ENCODE data around the gene MYH9.
A peak's percentile ranks its signal among the peaks of the same experiment; 100 is the strongest.
"Not testable (repeated sequence)": the region's sequence is repeated elsewhere in the genome, so short reads cannot be mapped to it uniquely, and the experiment has no call there.

Gene MYH9
- total RNA-seq: 1,578 to 3,187 (median 2,307) reads per million in 9 experiments

- ATAC-seq (replicated peaks) (peak; percentile 76), DNase-seq (peak; percentile 96 to 98 (median 97))
- H3K36me3 Mint-ChIP-seq (ENCODE audit: insufficient read depth): peaks cover 52% of the 10 kb centered on the region
- peak within 1 kb of the TSS; percentile 95 to 96 for H3K4me3 Mint-ChIP-seq
- peaks cover 32 to 36% of the 10 kb centered on the region in 2 donors for H3K4me1 Mint-ChIP-seq (ENCODE audit: low read depth in 2 of 2)
- no peaks in the 10 kb centered on the region for H3K9me3 Mint-ChIP-seq
- peak within 1 kb of the TSS; percentile 97 for H3K27ac Mint-ChIP-seq
- H3K27me3 Mint-ChIP-seq: no peaks in the 10 kb centered on the region
Observed at GRCh38 chr22:36387959-36388726, at the start of gene MYH9. TSS of gene MYH9 (minus strand) at chr22:36387967. CDS start at chr22:36349236, 38,731 bp downstream.

DNA sequence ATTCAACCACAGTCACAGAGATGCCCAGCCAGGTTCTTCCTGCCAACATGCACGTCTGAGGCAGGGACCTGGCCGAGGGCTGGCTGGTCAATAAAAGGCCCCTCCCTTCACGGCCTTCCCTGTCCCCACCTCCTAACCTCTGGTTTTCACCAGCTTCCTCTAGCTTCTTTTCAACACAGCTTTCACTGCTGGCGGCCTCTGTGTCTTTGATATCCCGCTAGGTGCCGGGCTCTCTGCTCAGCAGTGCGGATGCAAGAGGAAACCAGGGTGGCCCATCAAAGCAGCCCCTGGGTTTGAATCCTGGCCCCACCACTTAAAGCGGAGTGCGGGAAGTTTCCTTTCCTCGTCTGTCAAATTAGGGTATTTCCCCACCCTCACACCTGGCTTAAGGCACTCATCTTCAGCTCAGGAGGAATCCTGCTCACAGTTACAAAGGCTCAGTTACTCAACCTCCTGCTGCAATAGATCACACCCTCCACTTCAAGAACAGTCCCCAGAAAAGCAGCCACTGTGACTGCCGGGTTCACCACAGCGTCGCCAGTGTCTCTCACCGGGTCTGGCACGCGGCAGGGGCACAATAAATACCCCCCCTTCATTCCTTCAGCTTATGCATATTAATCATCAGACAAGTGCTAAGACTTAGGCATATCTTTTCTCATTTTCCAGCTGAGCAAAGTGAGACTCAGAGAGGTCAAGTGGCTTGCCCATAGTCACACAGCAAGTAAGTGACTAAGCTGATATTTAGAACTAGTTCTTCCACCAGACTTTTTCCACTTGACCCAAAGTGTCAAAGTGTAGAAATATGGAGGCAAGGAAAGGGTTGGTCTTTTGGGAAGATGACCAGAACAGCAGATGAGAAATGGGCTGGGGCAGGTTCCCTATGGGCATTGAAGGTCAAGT lies 48.0 kb upstream of the MYH9 start:
- Mint-ChIP-seq H3K27me3 (no peaks in the 10 kb centered on the region), H3K36me3 (ENCODE audit: insufficient read depth) (peaks cover 10% of the 10 kb centered on the region)
- peak; percentile 71 to 74 (median 74) for DNase-seq

DNA sequence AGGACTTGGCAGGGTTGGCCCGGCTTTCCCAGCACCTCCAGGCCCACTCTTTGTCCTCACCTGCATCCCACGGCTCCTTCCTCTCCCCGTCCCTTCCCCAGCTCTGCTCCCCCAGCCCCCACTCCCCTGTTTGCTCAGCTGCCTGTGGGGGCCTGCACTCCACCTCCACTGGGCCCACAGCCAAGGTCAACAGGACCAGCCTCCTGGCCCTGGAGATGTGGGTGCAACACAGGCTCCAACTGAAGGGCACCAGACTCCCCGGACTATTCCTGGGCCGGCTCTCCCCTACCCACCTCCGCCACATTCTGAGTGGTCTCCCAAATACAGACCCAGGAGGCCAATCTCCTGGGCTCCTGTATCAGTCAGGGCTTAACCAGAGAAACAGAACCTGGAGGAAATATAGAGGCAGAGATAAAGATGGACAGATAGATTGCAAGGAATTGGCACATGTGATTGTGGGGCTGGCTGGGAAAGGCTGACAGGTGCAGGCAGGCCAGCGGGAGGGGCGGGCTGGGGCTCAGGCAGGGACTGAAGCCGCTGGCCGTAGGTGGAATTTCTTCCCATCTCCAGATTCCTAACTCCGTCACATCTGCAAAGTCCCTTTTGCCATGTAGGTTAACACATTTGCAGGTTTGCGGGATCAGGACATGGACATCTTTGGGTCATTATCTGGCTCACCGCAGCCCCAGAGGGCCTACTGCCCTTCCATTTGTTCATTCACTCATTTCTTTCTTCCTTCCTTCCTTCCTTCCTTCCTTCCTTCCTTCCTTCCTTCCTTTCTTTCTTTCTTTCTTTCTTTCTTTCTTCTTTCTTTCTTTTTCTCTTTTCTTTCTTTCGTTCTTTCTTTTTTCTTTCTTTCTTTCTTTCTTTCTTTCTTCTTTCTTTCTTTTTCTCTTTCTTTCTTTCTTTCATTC lies 45.8 kb upstream of the MYH9 start:
- Mint-ChIP-seq H3K36me3 (ENCODE audit: insufficient read depth) (peaks cover 8% of the 10 kb centered on the region), H3K27me3 (no peaks in the 10 kb centered on the region), H3K4me1 (ENCODE audit: low read depth in 2 of 2) (peaks cover 17 to 21% of the 10 kb centered on the region in 2 donors), H3K4me3 (no peak overlapping the region), H3K27ac (no peak overlapping the region), H3K9me3 (no peaks in the 10 kb centered on the region)
- no peak for ATAC-seq (replicated peaks)
- no peak for DNase-seq

More for the DNA sequence above, 48.0 kb upstream of the MYH9 start:
- peak; percentile 94 for ATAC-seq (replicated peaks)
- H3K4me1 Mint-ChIP-seq (ENCODE audit: low read depth in 2 of 2): peaks cover 17 to 21% of the 10 kb centered on the region in 2 donors
- H3K9me3 Mint-ChIP-seq: no peaks in the 10 kb centered on the region
- H3K27ac Mint-ChIP-seq: peak overlapping the region; percentile 94 to 95
- peak overlapping the region; percentile 54 to 61 for H3K4me3 Mint-ChIP-seq

- peak overlapping the region in 1 of 2 donors; percentile 13 for H3K27ac Mint-ChIP-seq
- H3K4me1 Mint-ChIP-seq (ENCODE audit: low read depth in 2 of 2): peaks cover 17 to 21% of the 10 kb centered on the region in 2 donors
- DNase-seq (no peak), ATAC-seq (replicated peaks) (no peak)
- H3K4me3 Mint-ChIP-seq: no peak overlapping the region
- H3K36me3 Mint-ChIP-seq (ENCODE audit: insufficient read depth): peaks cover 8% of the 10 kb centered on the region
- no peaks in the 10 kb centered on the region for H3K27me3 Mint-ChIP-seq
- H3K9me3 Mint-ChIP-seq: no peaks in the 10 kb centered on the region
Observed at GRCh38 chr22:36432592-36433317, 45.0 kb upstream of the MYH9 start.

- H3K36me3 Mint-ChIP-seq (ENCODE audit: insufficient read depth): peaks cover 8% of the 10 kb centered on the region
- DNase-seq (no peak), ATAC-seq (replicated peaks) (no peak)
- H3K4me1 Mint-ChIP-seq (ENCODE audit: low read depth in 2 of 2): peaks cover 17 to 21% of the 10 kb centered on the region in 2 donors
- H3K9me3 Mint-ChIP-seq: no peaks in the 10 kb centered on the region
- H3K27ac Mint-ChIP-seq: peak overlapping the region in 1 of 2 donors; percentile 13
- H3K4me3 Mint-ChIP-seq: no peak overlapping the region
- H3K27me3 Mint-ChIP-seq: no peaks in the 10 kb centered on the region
Observed at GRCh38 chr22:36431977-36432376, 44.2 kb upstream of the MYH9 start.

DNA sequence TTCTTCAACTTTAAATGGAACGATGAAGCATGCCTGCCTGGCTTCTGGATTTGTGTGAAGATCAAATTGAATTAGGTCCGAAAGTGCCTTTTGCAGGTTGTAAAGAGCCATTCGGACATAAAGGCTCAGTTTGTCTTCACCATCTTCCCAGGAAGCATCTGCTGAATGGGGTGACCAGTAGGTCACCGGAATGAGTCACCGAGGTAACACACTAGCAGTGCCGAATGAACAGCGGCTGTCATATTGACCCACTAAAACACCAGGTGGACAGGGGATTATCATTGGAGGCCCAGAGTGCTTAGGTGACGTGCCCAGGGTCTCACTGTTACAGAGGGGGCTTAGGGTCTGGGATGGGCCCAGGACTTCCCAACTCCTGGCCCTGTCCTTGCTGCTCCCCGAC lies 43.1 kb upstream of the MYH9 start:
- Mint-ChIP-seq H3K36me3 (ENCODE audit: insufficient read depth) (peaks cover 5% of the 10 kb centered on the region), H3K4me3 (no peak overlapping the region), H3K4me1 (ENCODE audit: low read depth in 2 of 2) (peaks cover 13 to 15% of the 10 kb centered on the region in 2 donors), H3K27ac (no peak overlapping the region), H3K9me3 (no peaks in the 10 kb centered on the region), H3K27me3 (no peaks in the 10 kb centered on the region)
- DNase-seq: no peak
- no peak for ATAC-seq (replicated peaks)

DNA sequence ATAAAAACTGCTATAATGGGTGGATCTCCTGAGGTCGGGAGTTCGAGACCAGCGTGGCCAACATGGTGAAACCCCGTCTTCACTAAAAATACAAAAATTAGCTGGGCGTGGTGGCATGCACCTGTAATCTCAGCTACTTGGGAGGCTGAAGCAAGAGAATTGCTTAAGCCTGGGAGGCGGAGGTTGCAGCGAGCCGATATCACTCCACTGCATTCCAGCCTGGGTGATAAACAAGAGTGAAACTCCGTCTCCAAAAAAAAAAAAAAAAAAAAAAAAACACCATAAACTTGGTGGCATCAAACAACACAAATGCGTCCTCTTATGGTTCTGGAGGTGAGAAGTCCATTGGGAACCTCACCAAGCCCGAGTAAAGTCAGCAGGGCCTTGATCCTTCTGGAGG lies 40.2 kb upstream of the MYH9 start:
- H3K9me3 Mint-ChIP-seq; H3K27me3 Mint-ChIP-seq; ATAC-seq (replicated peaks); H3K36me3 Mint-ChIP-seq (ENCODE audit: insufficient read depth); H3K4me3 Mint-ChIP-seq; H3K4me1 Mint-ChIP-seq (ENCODE audit: low read depth in 2 of 2); H3K27ac Mint-ChIP-seq; DNase-seq: not testable (repeated sequence)

GRCh38 chr22:36425977-36426523 lies 38.3 kb upstream of the MYH9 start:
- H3K4me3 Mint-ChIP-seq: peak overlapping the region in 1 of 2 donors; percentile 2
- DNase-seq: no peak
- no peaks in the 10 kb centered on the region for H3K36me3 Mint-ChIP-seq (ENCODE audit: insufficient read depth)
- no peaks in the 10 kb centered on the region for H3K27me3 Mint-ChIP-seq
- ATAC-seq (replicated peaks): no peak
- H3K27ac Mint-ChIP-seq: peak overlapping the region in 1 of 2 donors; percentile 88
- H3K9me3 Mint-ChIP-seq: no peaks in the 10 kb centered on the region
- H3K4me1 Mint-ChIP-seq (ENCODE audit: low read depth in 2 of 2): peaks cover 2 to 4% of the 10 kb centered on the region in 2 donors

DNA sequence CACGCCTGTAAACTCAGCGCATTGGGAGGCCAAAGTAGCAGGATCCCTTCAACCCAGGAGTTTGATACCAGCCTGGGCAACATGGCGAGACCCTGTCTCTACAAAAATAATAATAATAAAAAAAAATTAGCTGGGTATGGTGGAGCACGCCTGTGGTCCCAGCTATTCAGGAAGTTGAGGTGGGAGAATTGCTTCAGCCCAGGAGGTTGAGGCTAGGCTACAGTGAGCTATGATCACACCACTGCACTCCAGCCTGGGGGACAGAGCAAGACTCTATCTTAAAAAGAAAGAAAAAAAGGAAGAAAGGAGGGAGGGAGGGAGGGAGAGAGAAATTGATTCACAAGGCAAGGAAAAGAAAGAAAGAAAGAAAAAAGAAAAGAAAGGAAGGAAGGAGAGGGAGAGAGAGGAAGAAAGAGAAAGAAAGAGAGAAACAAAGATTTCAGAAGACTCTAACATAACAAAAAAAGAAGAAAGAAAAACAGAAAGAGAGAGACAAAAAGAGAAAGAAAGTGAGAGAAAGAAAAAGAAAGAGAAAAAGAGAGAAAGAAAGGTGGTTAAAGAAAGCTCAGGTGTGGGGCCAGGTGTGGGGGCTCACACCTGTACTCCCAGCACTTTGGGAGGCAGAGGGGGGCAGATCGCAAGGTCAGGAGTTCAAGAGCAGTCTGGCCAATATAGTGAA lies 37.3 kb upstream of the MYH9 start:
- Mint-ChIP-seq H3K27ac (peak overlapping the region in 1 of 2 donors; percentile 88), H3K36me3 (ENCODE audit: insufficient read depth) (no peaks in the 10 kb centered on the region), H3K9me3 (no peaks in the 10 kb centered on the region), H3K4me3 (no peak overlapping the region), H3K27me3 (no peaks in the 10 kb centered on the region), H3K4me1 (ENCODE audit: low read depth in 2 of 2) (peaks cover 2 to 4% of the 10 kb centered on the region in 2 donors)
- ATAC-seq (replicated peaks): no peak
- DNase-seq: no peak

GRCh38 chr22:36424466-36424865 lies 36.7 kb upstream of the MYH9 start:
- not testable (repeated sequence) for H3K4me1 Mint-ChIP-seq (ENCODE audit: low read depth in 2 of 2); H3K4me3 Mint-ChIP-seq; ATAC-seq (replicated peaks); H3K36me3 Mint-ChIP-seq (ENCODE audit: insufficient read depth); DNase-seq; H3K9me3 Mint-ChIP-seq; H3K27me3 Mint-ChIP-seq
- peak overlapping the region in 1 of 2 donors; percentile 88 for H3K27ac Mint-ChIP-seq

DNA sequence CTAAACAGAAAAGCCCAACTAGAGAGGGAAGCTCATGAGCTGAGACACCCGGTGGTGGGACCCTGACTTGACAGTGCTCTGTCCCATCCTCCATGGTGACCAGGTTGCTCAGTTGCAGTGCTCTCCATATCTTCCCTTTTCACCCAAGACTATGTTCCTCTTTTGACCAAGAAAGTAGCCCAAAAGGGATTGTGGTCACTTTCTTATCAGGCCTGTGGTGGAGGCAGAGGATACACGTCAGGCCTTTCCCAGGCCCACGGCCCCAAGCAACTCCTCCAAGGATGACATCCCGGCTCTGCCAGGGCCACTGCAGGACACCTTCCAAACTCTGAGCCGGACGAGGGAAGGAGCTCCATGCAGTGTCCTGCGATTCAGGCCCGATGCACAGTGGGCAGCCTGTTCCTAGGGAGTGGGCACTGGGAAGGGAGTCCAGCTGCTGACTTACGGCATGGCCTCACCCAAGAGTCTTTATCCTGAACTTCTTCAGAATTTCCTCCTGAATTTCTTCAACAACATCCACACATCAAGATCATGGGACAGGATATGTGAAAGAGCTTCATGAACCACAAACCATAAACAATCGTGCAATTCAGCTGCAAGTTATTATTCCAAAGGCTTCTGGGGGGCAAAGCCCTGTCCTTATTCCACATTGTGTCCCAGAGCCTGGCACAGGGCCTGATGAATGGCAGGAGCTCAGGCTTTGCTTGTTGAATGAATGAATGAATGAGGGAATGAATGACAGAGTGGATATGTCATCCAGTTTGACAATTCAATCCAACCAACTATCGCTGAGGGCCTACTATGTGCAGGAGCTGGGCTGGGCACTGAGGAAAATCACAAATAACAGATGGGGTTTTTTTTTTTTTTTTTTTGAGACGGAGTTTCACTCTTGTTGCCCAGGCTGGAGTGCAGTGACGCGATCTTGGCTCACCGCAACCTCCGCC lies 36.0 kb upstream of the MYH9 start:
- peak overlapping the region in 1 of 2 donors; percentile 32 for H3K27ac Mint-ChIP-seq
- ATAC-seq (replicated peaks): no peak
- H3K27me3 Mint-ChIP-seq: no peaks in the 10 kb centered on the region
- peaks cover 7 to 15% of the 10 kb centered on the region in 2 donors for H3K4me1 Mint-ChIP-seq (ENCODE audit: low read depth in 2 of 2)
- H3K9me3 Mint-ChIP-seq: no peaks in the 10 kb centered on the region
- no peak for DNase-seq
- H3K4me3 Mint-ChIP-seq: no peak overlapping the region
- H3K36me3 Mint-ChIP-seq (ENCODE audit: insufficient read depth): peaks cover 7% of the 10 kb centered on the region

Measured in effector memory CD8-positive, alpha-beta T cell (primary cell).